ENCODE measurements around the gene SYNJ2. TPM values are rescaled to one million over a fixed set of nuclear protein-coding genes. Genes with fewer than 3 reads are reported as not detected.
"Not testable (repeated sequence)": the region's sequence is repeated elsewhere in the genome, so short reads cannot be mapped to it uniquely, and the experiment has no call there.

SYNJ2 gene
- total RNA-seq, 3 donors from 2014 or later = 22.9 to 27.8 (median 24.2) TPM

DNA sequence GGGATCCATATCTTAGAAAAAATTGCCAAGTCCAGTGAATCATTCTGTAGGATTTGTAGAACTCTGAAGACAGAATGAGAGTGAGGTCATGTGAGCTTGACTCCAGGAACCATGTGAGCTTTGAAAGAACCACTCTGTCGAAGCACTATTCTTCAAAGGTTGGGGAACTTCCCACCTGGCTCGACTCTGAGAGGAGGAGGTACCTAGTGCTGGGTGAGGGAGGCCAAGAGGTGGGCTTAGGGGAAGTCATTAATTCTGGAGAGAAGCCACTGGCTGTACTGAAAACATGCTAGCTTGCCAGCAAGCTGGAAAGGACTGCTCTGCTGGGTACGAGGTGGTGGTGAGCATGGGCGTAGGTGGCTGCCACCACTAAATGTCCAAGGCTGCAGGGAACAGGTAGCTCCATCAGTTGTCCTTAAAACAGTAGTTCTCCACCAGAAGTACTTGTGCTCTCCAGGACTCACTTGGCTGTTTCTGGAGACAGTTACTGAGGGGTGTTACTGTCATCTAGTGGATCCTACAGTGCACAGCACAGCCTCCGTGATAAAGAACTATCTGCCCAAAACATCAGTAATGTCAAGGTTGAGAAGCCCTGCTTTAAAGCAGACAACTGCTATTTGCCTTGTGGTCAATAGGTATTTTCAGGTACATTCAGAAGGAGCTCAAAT is 34.7 kb upstream of the SYNJ2 start:
- Mint-ChIP-seq H3K4me3 (no peak overlapping the region), H3K27me3 (ENCODE audit: low read depth) (no peaks in the 10 kb centered on the region), H3K4me1 (ENCODE audit: low read depth) (peaks cover 23% of the 10 kb centered on the region), H3K36me3 (ENCODE audit: insufficient read depth) (peaks cover 40% of the 10 kb centered on the region), H3K9me3 (peaks cover 23% of the 10 kb centered on the region)
- ATAC-seq = peak; percentile 31 to 42
- no peak for DNase-seq

DNA sequence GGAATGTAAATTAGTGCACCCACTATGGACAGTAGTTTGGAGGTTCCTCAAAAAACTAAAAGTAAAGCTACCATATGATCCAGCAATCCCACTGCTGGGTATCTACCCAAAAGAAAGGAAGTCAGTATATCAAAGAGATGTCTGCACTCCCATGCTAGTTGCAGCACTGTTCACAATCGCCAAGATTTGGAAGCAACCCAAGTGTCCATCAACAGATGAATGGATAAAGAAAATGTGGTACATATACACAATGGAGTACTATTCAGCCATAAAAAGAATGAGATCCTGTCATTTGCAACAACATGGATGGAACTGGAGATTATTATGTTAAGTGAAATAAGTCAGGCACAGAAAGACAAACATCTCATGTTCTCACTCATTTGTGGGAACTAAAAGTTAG is 30.8 kb upstream of the SYNJ2 start:
- H3K27me3 Mint-ChIP-seq (ENCODE audit: low read depth); H3K36me3 Mint-ChIP-seq (ENCODE audit: insufficient read depth); ATAC-seq; H3K4me1 Mint-ChIP-seq (ENCODE audit: low read depth); H3K4me3 Mint-ChIP-seq; DNase-seq: not testable (repeated sequence)
- H3K9me3 Mint-ChIP-seq = peaks cover 23% of the 10 kb centered on the region

DNA sequence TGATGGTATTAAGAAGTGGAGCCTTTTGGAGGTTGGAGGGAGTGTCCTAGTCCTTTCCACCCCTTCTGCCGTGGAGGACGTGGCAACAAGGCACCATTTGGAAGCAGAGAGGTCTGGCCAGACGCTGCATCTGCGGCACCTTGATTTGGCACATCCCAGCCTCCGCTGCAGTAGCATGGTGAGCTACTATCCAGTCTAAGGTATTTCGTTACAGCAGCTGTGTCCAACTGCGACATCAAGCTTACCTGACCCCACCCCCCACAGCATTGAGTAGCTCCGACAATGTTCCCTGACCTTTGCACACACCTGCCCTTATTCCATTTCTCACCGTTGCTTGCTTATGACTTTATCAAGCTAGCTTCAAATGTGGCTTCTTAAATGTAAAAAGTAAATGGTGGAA is 29.8 kb upstream of the SYNJ2 start:
- Mint-ChIP-seq H3K4me1 (ENCODE audit: low read depth) (peaks cover under 1% of the 10 kb centered on the region), H3K4me3 (no peak overlapping the region), H3K36me3 (ENCODE audit: insufficient read depth) (no peaks in the 10 kb centered on the region), H3K9me3 (peaks cover 23% of the 10 kb centered on the region), H3K27me3 (ENCODE audit: low read depth) (peaks cover 3% of the 10 kb centered on the region)
- ATAC-seq (no peak), DNase-seq (no peak)

DNA sequence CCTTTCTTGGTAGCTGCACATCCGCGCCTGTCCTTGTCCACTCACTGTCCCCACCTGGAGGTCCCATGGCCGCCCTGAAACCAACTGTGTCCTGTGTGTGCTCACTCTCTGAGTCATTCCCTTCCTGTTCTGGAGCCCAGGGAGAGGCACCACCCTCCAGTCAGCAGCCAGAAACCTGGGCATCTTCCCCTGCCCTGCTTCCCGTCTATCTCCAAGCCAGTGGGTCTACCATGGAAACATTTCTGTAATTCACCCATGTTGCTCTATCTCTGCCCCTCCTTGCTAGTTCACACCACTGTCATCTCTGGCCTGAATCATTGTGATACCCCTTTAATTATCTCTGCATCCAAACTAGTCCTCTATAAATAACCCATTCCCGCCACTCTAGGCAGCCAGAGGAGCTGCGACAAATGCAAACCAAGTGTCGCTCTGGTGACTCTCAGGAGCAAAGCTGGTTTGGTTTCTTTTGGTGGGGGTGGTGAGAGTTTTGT is 28.8 kb upstream of the SYNJ2 start:
- no peaks in the 10 kb centered on the region for H3K4me1 Mint-ChIP-seq (ENCODE audit: low read depth)
- no peak overlapping the region for H3K4me3 Mint-ChIP-seq
- H3K36me3 Mint-ChIP-seq (ENCODE audit: insufficient read depth) = no peaks in the 10 kb centered on the region
- ATAC-seq (no peak), DNase-seq (no peak)
- peaks cover 23% of the 10 kb centered on the region for H3K9me3 Mint-ChIP-seq
- peaks cover 3% of the 10 kb centered on the region for H3K27me3 Mint-ChIP-seq (ENCODE audit: low read depth)

DNA sequence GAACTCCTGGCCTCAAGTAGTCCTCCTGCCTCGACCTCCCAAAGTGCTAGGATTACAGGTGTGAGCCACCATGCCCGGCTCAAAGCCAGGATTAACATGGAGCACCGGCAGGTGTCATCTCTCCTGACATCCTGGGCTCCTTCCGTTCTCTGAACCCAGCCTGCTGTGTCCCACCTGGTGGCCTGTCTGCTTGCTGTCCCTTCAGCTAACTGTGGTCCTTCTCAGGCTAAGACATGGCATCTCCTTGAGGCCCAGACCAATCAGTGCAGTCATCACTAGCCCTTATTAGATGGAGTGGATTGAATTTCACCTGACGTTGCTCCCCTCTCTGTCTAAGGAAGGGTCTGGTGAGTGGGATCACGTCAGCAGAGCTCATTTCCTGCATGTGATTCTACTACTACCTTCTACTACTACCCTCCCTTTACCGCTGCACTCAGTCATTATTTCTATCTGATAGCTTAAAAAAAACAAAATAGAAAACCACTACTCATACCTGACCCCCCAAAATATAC is 28.0 kb upstream of the SYNJ2 start:
- DNase-seq = no peak
- no peak for ATAC-seq
- H3K9me3 Mint-ChIP-seq = peaks cover 24% of the 10 kb centered on the region
- H3K27me3 Mint-ChIP-seq (ENCODE audit: low read depth) = peaks cover 3% of the 10 kb centered on the region
- H3K36me3 Mint-ChIP-seq (ENCODE audit: insufficient read depth) = peaks cover 2% of the 10 kb centered on the region
- no peaks in the 10 kb centered on the region for H3K4me1 Mint-ChIP-seq (ENCODE audit: low read depth)
- H3K4me3 Mint-ChIP-seq = no peak overlapping the region

DNA sequence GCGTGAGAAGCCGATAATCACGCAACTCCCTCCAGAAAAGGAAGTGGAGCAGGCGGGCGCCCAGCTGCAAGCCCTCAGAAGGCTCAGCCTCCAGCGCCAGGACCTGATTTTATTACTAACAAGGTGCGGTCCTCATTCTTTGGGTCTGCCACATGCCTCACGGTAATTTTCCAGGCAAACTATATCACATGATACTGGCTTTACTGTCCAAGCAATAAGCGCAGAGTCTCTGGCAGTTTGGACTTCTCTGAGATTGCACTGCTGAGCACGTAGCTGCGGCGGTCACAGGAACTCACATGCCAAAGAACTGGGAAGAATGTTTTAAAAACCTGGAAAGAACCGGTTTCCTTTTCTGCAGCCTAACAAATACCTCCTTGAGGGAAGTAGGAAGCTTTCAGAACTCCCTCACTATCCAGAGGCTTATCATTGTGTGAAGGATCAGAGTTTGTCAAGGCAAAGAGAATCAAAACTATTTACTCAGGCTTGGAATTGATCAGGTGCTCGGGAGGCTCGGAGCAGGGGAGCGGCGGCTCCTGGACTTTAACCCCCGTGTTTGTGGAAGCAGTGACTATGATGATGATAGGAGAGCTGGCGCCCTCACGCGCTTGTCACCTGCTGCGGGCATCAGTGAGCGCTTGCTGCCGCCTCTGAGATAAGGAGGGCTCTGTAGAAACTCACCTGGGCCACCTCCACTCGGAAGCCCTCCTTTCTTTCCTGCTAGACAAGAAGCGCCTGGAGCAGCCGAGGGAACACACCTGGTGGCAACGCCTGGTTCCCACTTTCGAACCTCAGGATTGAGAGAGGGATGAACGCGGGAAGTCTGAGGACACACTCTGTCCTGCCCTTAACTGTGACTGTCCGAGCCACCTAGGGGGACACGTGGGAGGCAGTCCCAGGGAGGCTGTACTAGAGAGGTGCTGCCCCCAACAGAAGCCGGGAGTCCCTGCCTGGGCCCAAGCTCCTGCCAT is 27.2 kb upstream of the SYNJ2 start:
- H3K36me3 Mint-ChIP-seq (ENCODE audit: insufficient read depth) = peaks cover 5% of the 10 kb centered on the region
- DNase-seq = no peak
- no peak overlapping the region for H3K4me3 Mint-ChIP-seq
- peaks cover 25% of the 10 kb centered on the region for H3K9me3 Mint-ChIP-seq
- peaks cover 3% of the 10 kb centered on the region for H3K27me3 Mint-ChIP-seq (ENCODE audit: low read depth)
- H3K4me1 Mint-ChIP-seq (ENCODE audit: low read depth) = no peaks in the 10 kb centered on the region
- no peak for ATAC-seq

DNA sequence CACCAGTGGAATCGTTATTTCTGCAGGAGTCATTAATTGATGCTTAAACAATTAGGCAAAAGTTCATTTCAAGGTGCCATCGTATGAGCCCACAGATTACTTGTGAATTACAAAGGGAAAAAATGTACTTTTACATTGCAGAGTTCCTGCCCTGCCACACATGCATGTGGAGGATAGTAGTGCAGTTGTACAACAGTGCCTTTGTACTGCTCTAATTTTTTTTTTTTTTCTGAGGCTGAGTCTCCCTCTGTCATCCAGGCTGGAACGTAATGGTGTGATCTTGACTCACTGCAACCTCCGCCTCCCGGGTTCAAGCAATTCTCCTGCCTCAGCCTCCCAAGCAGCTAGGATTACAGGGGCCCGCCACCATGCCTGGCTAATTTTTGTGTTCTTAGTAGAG is 26.0 kb upstream of the SYNJ2 start:
- DNase-seq = no peak
- no peak for ATAC-seq

DNA sequence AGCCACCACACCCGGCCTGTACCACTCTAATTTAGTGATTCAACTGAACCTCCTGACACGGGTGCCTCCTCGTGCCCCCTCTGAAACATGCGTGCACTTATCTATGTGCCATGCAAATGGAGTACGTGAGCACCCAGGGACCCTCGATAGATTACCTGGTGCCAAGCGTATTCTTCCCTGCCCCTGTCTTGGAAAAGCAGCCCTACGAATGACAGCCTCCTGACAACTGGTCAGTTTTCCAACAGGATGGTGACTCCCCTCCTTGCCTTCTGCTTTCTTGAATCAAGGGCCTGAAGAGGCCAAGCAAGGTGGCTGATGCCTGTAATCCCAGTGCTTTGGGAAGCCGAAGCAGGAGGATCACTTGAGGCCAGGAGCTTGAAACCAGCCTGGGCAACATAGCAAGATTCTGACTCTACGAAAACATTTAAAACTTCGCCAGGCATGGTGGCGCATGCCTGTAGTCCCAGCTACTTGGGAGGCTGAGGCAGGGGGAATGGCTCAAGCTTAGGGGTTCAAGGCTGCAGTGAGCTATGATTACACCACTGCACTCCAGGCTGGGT is 25.4 kb upstream of the SYNJ2 start:
- Mint-ChIP-seq H3K4me3 (no peak overlapping the region), H3K27me3 (ENCODE audit: low read depth) (peaks cover 4% of the 10 kb centered on the region), H3K36me3 (ENCODE audit: insufficient read depth) (peaks cover 5% of the 10 kb centered on the region), H3K9me3 (peaks cover 16% of the 10 kb centered on the region), H3K4me1 (ENCODE audit: low read depth) (peaks cover 2% of the 10 kb centered on the region)
- no peak for ATAC-seq
- no peak for DNase-seq

More for the DNA sequence above, 26.0 kb upstream of the SYNJ2 start:
- H3K4me3 Mint-ChIP-seq = no peak overlapping the region
- H3K9me3 Mint-ChIP-seq = peaks cover 20% of the 10 kb centered on the region
- no peaks in the 10 kb centered on the region for H3K4me1 Mint-ChIP-seq (ENCODE audit: low read depth)
- peaks cover 3% of the 10 kb centered on the region for H3K27me3 Mint-ChIP-seq (ENCODE audit: low read depth)
- peaks cover 5% of the 10 kb centered on the region for H3K36me3 Mint-ChIP-seq (ENCODE audit: insufficient read depth)

DNA sequence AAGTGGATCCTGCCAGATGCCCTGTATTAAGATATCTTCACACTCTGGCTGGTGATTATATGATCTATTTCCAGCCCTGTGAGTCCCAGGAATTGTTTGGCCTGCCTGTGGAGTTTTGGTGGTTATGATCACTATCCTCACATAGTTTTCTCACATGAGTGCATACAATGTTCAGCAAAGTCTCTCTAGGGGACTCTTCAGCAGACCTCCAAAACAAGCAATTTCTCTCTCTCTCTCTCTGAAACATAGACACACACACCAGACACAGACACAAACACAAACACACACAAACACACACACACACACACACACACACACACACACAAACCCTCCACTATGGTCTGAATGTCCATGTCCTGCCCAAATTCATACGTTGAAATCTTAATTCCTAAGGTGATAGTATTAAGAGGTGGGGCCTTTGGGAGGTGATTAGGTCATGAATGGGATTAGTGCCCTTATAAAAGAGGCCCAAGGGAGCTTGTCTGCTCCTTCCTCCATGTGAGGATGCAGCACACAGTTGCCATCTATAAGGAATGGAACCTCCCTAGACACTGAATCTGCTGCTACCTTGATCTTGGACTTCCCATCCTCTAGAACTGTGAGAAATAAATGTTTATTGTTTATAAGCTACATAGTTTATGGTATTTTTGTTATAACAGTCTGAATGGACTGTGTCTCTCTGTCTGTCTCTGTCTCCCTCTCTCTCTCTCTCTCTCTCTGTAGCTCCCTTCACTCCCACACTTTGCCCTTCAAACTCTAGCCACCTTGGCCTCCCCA is 22.0 kb upstream of the SYNJ2 start:
- peaks cover 3% of the 10 kb centered on the region for H3K27me3 Mint-ChIP-seq (ENCODE audit: low read depth)
- peaks cover 5% of the 10 kb centered on the region for H3K36me3 Mint-ChIP-seq (ENCODE audit: insufficient read depth)
- peaks cover 11% of the 10 kb centered on the region for H3K4me1 Mint-ChIP-seq (ENCODE audit: low read depth)
- ATAC-seq (no peak), DNase-seq (no peak)
- no peak overlapping the region for H3K4me3 Mint-ChIP-seq
- H3K9me3 Mint-ChIP-seq = peaks cover 16% of the 10 kb centered on the region

DNA sequence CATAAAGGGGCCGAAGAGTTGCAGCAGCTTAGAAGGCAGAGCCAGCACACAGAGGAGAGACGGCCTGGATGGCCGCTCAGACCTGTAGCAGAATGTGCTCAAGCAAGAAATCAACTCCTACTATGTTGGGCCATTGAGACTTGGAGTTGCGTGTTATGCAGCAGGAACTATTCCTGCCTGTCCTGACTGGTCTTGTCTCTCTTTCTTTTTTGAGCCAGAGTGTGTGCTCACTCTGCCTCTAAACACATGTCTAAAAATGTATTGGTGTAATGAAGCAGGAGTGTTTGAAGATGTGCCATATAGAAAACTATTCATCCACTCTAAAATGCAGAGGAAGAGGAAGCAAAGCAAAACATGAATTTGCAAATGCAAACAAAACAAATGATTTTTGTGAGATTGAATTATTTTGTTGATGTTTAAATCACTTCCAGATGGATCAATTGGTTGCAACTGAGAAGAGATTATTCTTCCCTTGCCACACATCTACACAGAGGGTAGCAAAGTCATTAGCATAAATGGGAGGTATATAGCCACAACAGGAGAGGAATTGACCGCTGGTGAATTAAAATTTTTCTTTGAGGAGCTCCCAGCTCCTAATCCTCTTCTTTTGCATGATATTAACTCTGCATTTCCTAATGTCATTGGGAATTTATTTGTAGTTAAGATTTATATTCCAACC is 20.4 kb upstream of the SYNJ2 start:
- H3K36me3 Mint-ChIP-seq (ENCODE audit: insufficient read depth) = peaks cover 5% of the 10 kb centered on the region
- DNase-seq (no peak), ATAC-seq (no peak)
- no peak overlapping the region for H3K4me3 Mint-ChIP-seq
- peaks cover 3% of the 10 kb centered on the region for H3K27me3 Mint-ChIP-seq (ENCODE audit: low read depth)
- H3K4me1 Mint-ChIP-seq (ENCODE audit: low read depth) = peaks cover 11% of the 10 kb centered on the region
- peaks cover 19% of the 10 kb centered on the region for H3K9me3 Mint-ChIP-seq

DNA sequence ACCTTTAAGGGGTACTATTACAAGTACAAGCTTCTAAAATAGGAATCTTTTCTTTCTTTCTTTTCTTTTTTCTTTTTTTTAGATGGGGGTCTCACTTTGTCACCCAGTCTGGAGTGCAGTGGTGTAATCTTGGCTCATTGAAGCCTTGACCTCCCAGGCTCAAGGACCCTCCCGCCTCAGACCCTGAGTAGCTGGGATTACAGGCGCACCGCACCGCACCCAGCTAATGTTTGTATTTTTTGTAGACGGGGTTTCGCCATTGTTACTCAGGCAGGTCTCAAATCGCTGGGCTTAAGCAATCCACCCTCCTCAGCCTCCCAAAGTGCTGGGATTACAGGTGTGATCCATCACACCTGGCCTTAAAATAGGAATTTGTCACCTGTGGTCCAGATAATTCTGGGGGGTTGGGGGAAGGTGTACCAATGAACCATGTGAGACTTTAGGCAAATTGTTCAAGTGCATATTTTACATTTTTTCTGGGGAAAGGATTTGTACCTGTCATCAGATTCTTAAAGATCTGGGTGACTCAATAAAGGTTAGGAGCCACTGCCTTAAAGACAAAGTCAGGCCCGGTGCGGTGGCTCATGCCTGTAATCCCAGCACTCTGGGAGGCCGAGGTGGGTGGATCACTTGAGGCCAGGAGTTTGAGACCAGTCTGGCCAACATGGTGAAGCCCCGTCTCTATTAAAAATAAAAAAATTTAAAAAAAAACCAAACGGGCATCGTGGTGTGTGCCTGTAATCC is 19.7 kb upstream of the SYNJ2 start:
- H3K4me3 Mint-ChIP-seq = no peak overlapping the region

DNA sequence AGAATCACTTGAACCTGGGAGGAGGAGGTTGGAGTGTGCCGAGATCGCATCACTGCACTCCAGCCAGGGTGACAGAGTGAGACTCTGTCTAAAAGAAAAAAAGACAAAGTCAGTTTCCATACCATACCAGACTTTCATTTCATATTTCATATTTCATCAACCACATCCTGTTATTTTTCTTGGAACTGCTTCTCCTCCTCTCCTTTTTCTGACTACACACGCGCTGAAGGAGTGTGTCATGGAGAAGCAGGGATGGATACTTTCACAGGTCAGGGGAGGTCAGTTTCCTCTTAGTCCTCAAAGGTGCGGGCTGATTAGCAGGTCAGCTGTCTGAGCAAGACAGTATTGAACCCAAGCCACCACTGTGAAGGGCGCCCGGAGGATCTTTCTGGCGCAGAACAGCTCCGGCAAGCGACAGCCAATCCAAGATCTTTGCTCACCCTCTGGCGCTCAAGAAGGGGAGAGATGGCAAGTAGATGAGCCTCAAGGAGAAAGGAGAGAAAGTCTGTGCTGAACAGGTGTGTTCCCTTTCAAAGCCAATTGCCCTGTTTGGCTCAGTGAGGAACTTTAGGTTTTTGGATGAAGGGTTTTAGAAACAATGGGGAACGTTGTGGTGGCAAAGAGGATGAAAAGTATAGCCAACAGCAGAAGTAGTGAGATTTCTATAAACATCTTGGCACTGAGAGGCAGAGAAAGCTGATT is 18.9 kb upstream of the SYNJ2 start:
- ATAC-seq = peak; percentile 69 to 71
- H3K27me3 Mint-ChIP-seq (ENCODE audit: low read depth) = peaks cover 3% of the 10 kb centered on the region
- H3K36me3 Mint-ChIP-seq (ENCODE audit: insufficient read depth) = peaks cover 5% of the 10 kb centered on the region
- no peak for DNase-seq
- peak overlapping the region; percentile 4 for H3K4me3 Mint-ChIP-seq
- peaks cover 19% of the 10 kb centered on the region for H3K9me3 Mint-ChIP-seq
- peaks cover 11% of the 10 kb centered on the region for H3K4me1 Mint-ChIP-seq (ENCODE audit: low read depth)

More for the DNA sequence above, 19.7 kb upstream of the SYNJ2 start:
- Mint-ChIP-seq H3K27me3 (ENCODE audit: low read depth) (peaks cover 3% of the 10 kb centered on the region), H3K36me3 (ENCODE audit: insufficient read depth) (peaks cover 5% of the 10 kb centered on the region), H3K4me1 (ENCODE audit: low read depth) (peaks cover 11% of the 10 kb centered on the region), H3K9me3 (peaks cover 19% of the 10 kb centered on the region)
- DNase-seq (no peak), ATAC-seq (no peak)

Measured in activated T-cell treated with anti-CD3 and anti-CD28 coated beads, Interleukin-2, amount 50 U/mL, for 4 hours (primary cell).